GM23338 (cell line): ENCODE data around the gene ATP12A. TPM values are rescaled to one million over a fixed set of nuclear protein-coding genes. Genes with fewer than 3 reads are reported as not detected.

ENCODE experiments used
- ATAC-seq: fragments of 200-7000 bp; cut with Tn5 transposase; 3 replicates; pipeline ENCODE4 v1.9.1; 2020
- DNase-seq: peaks from one replicate; pipeline ENCODE4 v3.0.0-alpha.2; 2015; ENCODE audit warnings: low spot score
- H2AFZ ChIP-seq: fragments of 200-600 bp; sonication (generic); 2 replicates; pipeline ENCODE4 v1.8.0; 2016; ENCODE audit warnings: antibody characterized with exemption, mild to moderate bottlenecking, moderate library complexity
- H3F3A ChIP-seq: fragments of 200-600 bp; sonication (generic); replicated peaks from 2 replicates; pipeline ENCODE4 v1.8.0; 2017; ENCODE audit warnings: antibody characterized with exemption, mixed run types, low read depth
- H3K27ac ChIP-seq: fragments of 200-600 bp; sonication (generic); 2 replicates; pipeline ENCODE4 v1.6.1; 2016; ENCODE audit warnings: low read depth
- H3K27me3 ChIP-seq: fragments of 200-600 bp; sonication (generic); 2 replicates; pipeline ENCODE4 v1.8.0; 2016; ENCODE audit warnings: mild to moderate bottlenecking, mixed run types, moderate library complexity; ENCODE audit not compliant: insufficient read depth
- H3K36me3 ChIP-seq: fragments of 200-600 bp; sonication (generic); 2 replicates; pipeline ENCODE4 v1.8.0; 2016; ENCODE audit warnings: mild to moderate bottlenecking; ENCODE audit not compliant: insufficient read depth
- H3K4me1 ChIP-seq: fragments of 200-600 bp; sonication (generic); 2 replicates; pipeline ENCODE4 v1.8.0; 2016; ENCODE audit warnings: mild to moderate bottlenecking, moderate library complexity; ENCODE audit not compliant: insufficient read depth
- H3K4me2 ChIP-seq: fragments of 200-600 bp; sonication (generic); 2 replicates; pipeline ENCODE4 v1.7.1; 2017; ENCODE audit warnings: mixed run types
- H3K4me3 ChIP-seq: fragments of 200-600 bp; sonication (generic); 2 replicates; pipeline ENCODE4 v1.6.1; 2016; ENCODE audit warnings: mixed run types
- H3K79me2 ChIP-seq: fragments of 200-600 bp; sonication (generic); replicated peaks from 2 replicates; pipeline ENCODE4 v1.8.0; 2017; ENCODE audit warnings: mild to moderate bottlenecking; ENCODE audit not compliant: insufficient read depth
- H3K9me2 ChIP-seq: fragments of 200-600 bp; sonication (generic); 2 replicates; pipeline ENCODE4 v1.8.0; 2017; ENCODE audit not compliant: insufficient read depth
- H4K20me1 ChIP-seq: fragments of 200-600 bp; sonication (generic); replicated peaks from 2 replicates; pipeline ENCODE4 v1.8.0; 2017; ENCODE audit warnings: mild to moderate bottlenecking; ENCODE audit not compliant: insufficient read depth
- H3K27ac Mint-ChIP-seq: 2 replicates; pipeline ENCODE4 v1.8.0; 2020; ENCODE audit warnings: inconsistent platforms, mild to moderate bottlenecking, moderate library complexity, mixed read lengths
- H3K27me3 Mint-ChIP-seq: 3 replicates; pipeline ENCODE4 v1.8.0; 2022; ENCODE audit warnings: low read depth, mild to moderate bottlenecking, moderate library complexity, mixed read lengths, inconsistent platforms; ENCODE audit not compliant: insufficient read depth, poor library complexity
- H3K36me3 Mint-ChIP-seq: 3 replicates; pipeline ENCODE4 v1.8.0; 2021; ENCODE audit warnings: low read depth, mild to moderate bottlenecking, inconsistent platforms, moderate library complexity, mixed read lengths
- H3K4me1 Mint-ChIP-seq: 3 replicates; pipeline ENCODE4 v1.8.0; 2020; ENCODE audit warnings: mild to moderate bottlenecking, inconsistent platforms, mixed read lengths
- H3K4me3 Mint-ChIP-seq: 3 replicates; pipeline ENCODE4 v1.8.0; 2021; ENCODE audit warnings: moderate library complexity, mild to moderate bottlenecking, inconsistent platforms, mixed read lengths
- H3K9me3 Mint-ChIP-seq: 3 replicates; pipeline ENCODE4 v1.8.0; 2020; ENCODE audit warnings: moderate library complexity, mild to moderate bottlenecking, inconsistent platforms, mixed read lengths
- ETS1 ChIP-seq: IDR thresholded peaks from 2 replicates; pipeline ENCODE4 v1.6.1; 2016; ENCODE audit warnings: antibody characterized with exemption
- EZH2 ChIP-seq: fragments of 200-600 bp; sonication (generic); IDR thresholded peaks from one replicate; pipeline ENCODE4 v1.8.0; 2017; ENCODE audit warnings: antibody characterized with exemption, mild to moderate bottlenecking, low read depth; ENCODE audit not compliant: unreplicated experiment
- JUNB ChIP-seq: IDR thresholded peaks from one replicate; pipeline ENCODE4 v1.6.1; 2016; ENCODE audit warnings: antibody characterized with exemption; ENCODE audit not compliant: unreplicated experiment
- NANOG ChIP-seq: IDR thresholded peaks from 2 replicates; pipeline ENCODE4 v1.6.1; 2016; ENCODE audit warnings: antibody characterized with exemption, borderline replicate concordance
- POLR2AphosphoS5 ChIP-seq: IDR thresholded peaks from 2 replicates; pipeline ENCODE4 v1.6.1; 2016; ENCODE audit warnings: antibody characterized with exemption, low read depth
- STAT1 ChIP-seq: IDR thresholded peaks from one replicate; pipeline ENCODE4 v1.6.1; 2016; ENCODE audit warnings: antibody characterized with exemption; ENCODE audit not compliant: unreplicated experiment
- ZNF462 ChIP-seq: fragments of 250-450 bp; sonication (Bioruptor Pico); IDR thresholded peaks from 2 replicates; pipeline ENCODE4 v1.5.0; 2020; ENCODE audit warnings: mild to moderate bottlenecking, moderate library complexity
- polyA plus RNA-seq: library from polyadenylated mRNA; unstranded; fragments of >200 nt; fragmentation: Nextera tagmentation; extraction: Ambion mirVana; gene quantifications from 2 replicates; pipeline ENCODE4 v1.2.1, GENCODE V29; 2016
- total RNA-seq: library from RNA; depleted of rRNA; stranded (reverse); fragments of >200 nt; shearing (Covaris generic); gene quantifications from 2 replicates; pipeline ENCODE4 v1.2.3, GENCODE V29; 2014
- TF ChIP-seq, protein P1 (sequence below), 2 experiments: fragments of 200-600 bp in 1 of 2; sonication (generic) in 1 of 2; conservative IDR thresholded peaks; 2 replicates each; pipeline versions ENCODE4 v1.5.1 to v1.6.1; 2016 to 2017; ENCODE audit warnings: antibody characterized with exemption in 2 of 2, low read depth in 2 of 2, mild to moderate bottlenecking in 2 of 2, moderate library complexity in 1 of 2
- TF ChIP-seq, protein P2 (sequence below): IDR thresholded peaks from one replicate; pipeline ENCODE4 v1.6.1; 2018; ENCODE audit warnings: antibody characterized with exemption; ENCODE audit not compliant: unreplicated experiment

The ATP12A gene
- total and polyA plus RNA-seq, 2 experiments from 2014 or later, result 0.40 to 1.0 TPM

DNA sequence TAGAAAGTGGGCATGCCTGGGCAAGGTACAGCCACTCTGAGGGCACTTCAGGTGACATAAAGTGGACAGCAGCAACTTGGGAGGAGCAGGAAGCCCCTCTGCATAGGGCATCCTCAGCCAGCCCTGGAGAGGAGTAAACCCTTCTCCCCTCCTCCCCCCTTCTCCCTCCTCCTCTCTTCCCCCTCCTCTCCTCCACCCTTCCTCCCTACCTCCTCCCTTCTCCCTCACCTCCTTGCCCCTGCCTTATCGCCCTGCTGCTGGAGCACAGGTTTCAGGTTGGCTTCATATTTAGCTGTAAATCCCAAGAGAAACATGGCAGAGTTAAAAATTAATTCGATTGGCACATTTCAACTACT lies 30.5 kb upstream of the ATP12A start:
- TF ChIP-seq ETS1 (no peak), NANOG (no peak), ZNF462 (CRISPR knock-in tag) (no peak), POLR2AphosphoS5 (no peak), STAT1 (no peak), JUNB (no peak), EZH2 (no peak)
- TF ChIP-seq, protein P1, sequence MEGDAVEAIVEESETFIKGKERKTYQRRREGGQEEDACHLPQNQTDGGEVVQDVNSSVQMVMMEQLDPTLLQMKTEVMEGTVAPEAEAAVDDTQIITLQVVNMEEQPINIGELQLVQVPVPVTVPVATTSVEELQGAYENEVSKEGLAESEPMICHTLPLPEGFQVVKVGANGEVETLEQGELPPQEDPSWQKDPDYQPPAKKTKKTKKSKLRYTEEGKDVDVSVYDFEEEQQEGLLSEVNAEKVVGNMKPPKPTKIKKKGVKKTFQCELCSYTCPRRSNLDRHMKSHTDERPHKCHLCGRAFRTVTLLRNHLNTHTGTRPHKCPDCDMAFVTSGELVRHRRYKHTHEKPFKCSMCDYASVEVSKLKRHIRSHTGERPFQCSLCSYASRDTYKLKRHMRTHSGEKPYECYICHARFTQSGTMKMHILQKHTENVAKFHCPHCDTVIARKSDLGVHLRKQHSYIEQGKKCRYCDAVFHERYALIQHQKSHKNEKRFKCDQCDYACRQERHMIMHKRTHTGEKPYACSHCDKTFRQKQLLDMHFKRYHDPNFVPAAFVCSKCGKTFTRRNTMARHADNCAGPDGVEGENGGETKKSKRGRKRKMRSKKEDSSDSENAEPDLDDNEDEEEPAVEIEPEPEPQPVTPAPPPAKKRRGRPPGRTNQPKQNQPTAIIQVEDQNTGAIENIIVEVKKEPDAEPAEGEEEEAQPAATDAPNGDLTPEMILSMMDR (conservative IDR thresholded peaks at IDR 0.05; ENCODE audit: low read depth in 2 of 2), result no peak
- TF ChIP-seq, protein P2, sequence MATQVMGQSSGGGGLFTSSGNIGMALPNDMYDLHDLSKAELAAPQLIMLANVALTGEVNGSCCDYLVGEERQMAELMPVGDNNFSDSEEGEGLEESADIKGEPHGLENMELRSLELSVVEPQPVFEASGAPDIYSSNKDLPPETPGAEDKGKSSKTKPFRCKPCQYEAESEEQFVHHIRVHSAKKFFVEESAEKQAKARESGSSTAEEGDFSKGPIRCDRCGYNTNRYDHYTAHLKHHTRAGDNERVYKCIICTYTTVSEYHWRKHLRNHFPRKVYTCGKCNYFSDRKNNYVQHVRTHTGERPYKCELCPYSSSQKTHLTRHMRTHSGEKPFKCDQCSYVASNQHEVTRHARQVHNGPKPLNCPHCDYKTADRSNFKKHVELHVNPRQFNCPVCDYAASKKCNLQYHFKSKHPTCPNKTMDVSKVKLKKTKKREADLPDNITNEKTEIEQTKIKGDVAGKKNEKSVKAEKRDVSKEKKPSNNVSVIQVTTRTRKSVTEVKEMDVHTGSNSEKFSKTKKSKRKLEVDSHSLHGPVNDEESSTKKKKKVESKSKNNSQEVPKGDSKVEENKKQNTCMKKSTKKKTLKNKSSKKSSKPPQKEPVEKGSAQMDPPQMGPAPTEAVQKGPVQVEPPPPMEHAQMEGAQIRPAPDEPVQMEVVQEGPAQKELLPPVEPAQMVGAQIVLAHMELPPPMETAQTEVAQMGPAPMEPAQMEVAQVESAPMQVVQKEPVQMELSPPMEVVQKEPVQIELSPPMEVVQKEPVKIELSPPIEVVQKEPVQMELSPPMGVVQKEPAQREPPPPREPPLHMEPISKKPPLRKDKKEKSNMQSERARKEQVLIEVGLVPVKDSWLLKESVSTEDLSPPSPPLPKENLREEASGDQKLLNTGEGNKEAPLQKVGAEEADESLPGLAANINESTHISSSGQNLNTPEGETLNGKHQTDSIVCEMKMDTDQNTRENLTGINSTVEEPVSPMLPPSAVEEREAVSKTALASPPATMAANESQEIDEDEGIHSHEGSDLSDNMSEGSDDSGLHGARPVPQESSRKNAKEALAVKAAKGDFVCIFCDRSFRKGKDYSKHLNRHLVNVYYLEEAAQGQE, result no peak
- Histone ChIP-seq H3K4me2 (no peak overlapping the region), H3K79me2 (no peaks in the 10 kb centered on the region), H3K27ac (no peak overlapping the region), H3K27me3 (no peaks in the 10 kb centered on the region), H4K20me1 (no peaks in the 10 kb centered on the region), H3F3A (no peaks in the 10 kb centered on the region), H3K4me3 (no peak overlapping the region), H3K36me3 (no peaks in the 10 kb centered on the region; the same call in 1 of the 2 replicates), H3K9me2 (peaks cover 4% of the 10 kb centered on the region; the same call in 1 of the 2 replicates), H2AFZ (peak overlapping the region; percentile 95), H3K4me1 (no peaks in the 10 kb centered on the region)
- Mint-ChIP-seq H3K4me1 (peaks cover 7% of the 10 kb centered on the region), H3K4me3 (no peak overlapping the region), H3K27ac (no peak overlapping the region), H3K36me3 (no peaks in the 10 kb centered on the region; the same call in 2 of the 3 replicates), H3K9me3 (peaks cover 5% of the 10 kb centered on the region; the same call in 1 of the 3 replicates), H3K27me3 (peaks cover 7% of the 10 kb centered on the region)
- ATAC-seq, result peak; percentile 55
- DNase-seq, result no peak
